ENCODE data around the gene ANAPC2. TPM values are rescaled to one million over a fixed set of nuclear protein-coding genes. Genes with fewer than 3 reads are reported as not detected.

Gene ANAPC2
- total and polyA plus RNA-seq, 4 donors: 9.3 to 32.6 (median 19.6) TPM

DNA sequence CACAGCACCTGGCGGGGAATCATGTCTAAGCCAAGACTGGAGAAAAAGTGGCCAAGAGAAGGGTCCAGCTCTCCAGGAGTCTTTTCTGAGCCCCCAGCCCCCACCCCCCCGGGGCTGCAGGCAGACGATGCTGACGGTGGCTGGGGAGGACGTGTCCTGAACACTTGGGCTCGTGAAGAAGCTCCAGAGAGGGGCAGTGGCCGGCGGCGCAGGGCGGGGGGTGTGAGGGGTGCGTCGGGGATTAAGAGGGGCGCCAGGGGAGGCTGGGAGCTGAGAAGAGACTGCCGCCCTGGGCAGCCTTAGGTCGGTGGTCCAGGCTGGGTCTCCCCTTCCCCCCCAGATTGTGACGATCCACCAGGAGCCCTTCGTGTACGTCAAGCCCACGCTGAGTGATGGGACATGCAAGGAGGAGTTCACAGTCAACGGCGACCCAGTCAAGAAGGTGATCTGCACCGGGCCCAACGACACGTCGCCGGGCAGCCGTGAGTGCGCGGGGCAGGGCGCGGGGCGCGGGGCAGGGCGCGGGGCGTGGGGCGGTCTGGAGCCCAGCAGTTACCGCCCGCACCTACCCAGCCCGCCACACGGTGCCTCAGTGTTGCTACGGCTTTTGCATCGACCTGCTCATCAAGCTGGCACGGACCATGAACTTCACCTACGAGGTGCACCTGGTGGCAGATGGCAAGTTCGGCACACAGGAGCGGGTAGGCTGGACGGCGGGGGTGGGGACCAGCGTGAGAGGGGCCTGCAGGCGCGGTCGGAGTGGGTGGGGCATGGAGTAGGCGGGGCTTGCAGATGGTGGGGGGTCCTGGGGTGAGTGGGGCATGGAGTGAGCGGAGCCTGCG, 27.4 kb downstream of the ANAPC2 start:
- Histone ChIP-seq H3K9me3 (ENCODE audit: control insufficient read depth in 4 of 4, low read length in 3 of 4) (no peaks in the 10 kb centered on the region), H3K4me3 (ENCODE audit: low read depth in 1 of 3, low read length in 3 of 3) (no peak overlapping the region), H3K36me3 (ENCODE audit: control insufficient read depth in 4 of 4, insufficient read depth in 3 of 4, low read depth in 1 of 4, low read length in 3 of 4) (no peaks in the 10 kb centered on the region), H3K27ac (ENCODE audit: low read depth in 1 of 2, low read length in 2 of 2) (no peak overlapping the region), H3K9ac (ENCODE audit: low read depth in 1 of 2, low read length in 2 of 2) (no peak overlapping the region), H3K27me3 (ENCODE audit: control insufficient read depth in 4 of 4, insufficient read depth in 4 of 4, low read length in 3 of 4) (peaks cover 7 to 14% (median 12%) of the 10 kb centered on the region in 4 donors), H3K4me1 (ENCODE audit: control insufficient read depth in 4 of 4, insufficient read depth in 4 of 4, low read length in 3 of 4) (peaks cover 0 to 9% (median 3%) of the 10 kb centered on the region in 4 donors)
- 32% methylated on average over 56 of the region's 56 CpGs for WGBS
- TF ChIP-seq RAD21 (IDR thresholded peaks at IDR 0.05) (no peak), JUND (IDR thresholded peaks at IDR 0.05) (no peak), HNF4A (conservative IDR thresholded peaks at IDR 0.05) (no peak)
- DNase-seq (ENCODE audit: low spot score): no peak

- Histone ChIP-seq H3K36me3 (ENCODE audit: control insufficient read depth in 4 of 4, insufficient read depth in 3 of 4, low read depth in 1 of 4, low read length in 3 of 4) (no peaks in the 10 kb centered on the region), H3K9me3 (ENCODE audit: control insufficient read depth in 4 of 4, low read length in 3 of 4) (no peaks in the 10 kb centered on the region), H3K9ac (ENCODE audit: low read depth in 1 of 2, low read length in 2 of 2) (no peak overlapping the region), H3K4me1 (ENCODE audit: control insufficient read depth in 4 of 4, insufficient read depth in 4 of 4, low read length in 3 of 4) (peaks cover 0 to 9% (median 3%) of the 10 kb centered on the region in 4 donors), H3K27me3 (ENCODE audit: control insufficient read depth in 4 of 4, insufficient read depth in 4 of 4, low read length in 3 of 4) (peaks cover 7 to 14% (median 12%) of the 10 kb centered on the region in 4 donors), H3K27ac (ENCODE audit: low read depth in 1 of 2, low read length in 2 of 2) (no peak overlapping the region), H3K4me3 (ENCODE audit: low read depth in 1 of 3, low read length in 3 of 3) (no peak overlapping the region)
- no peak for TF ChIP-seq MAX (IDR thresholded peaks at IDR 0.05)
- TF ChIP-seq RXRA (IDR thresholded peaks at IDR 0.05): no peak
- TF ChIP-seq NR2F2 (IDR thresholded peaks at IDR 0.05): no peak
- no peak for TF ChIP-seq CTCF (IDR thresholded peaks at IDR 0.05; ENCODE audit: low read depth, low read length, missing input control)
- TF ChIP-seq TAF1 (conservative IDR thresholded peaks at IDR 0.05): no peak
- TF ChIP-seq, protein P1, sequence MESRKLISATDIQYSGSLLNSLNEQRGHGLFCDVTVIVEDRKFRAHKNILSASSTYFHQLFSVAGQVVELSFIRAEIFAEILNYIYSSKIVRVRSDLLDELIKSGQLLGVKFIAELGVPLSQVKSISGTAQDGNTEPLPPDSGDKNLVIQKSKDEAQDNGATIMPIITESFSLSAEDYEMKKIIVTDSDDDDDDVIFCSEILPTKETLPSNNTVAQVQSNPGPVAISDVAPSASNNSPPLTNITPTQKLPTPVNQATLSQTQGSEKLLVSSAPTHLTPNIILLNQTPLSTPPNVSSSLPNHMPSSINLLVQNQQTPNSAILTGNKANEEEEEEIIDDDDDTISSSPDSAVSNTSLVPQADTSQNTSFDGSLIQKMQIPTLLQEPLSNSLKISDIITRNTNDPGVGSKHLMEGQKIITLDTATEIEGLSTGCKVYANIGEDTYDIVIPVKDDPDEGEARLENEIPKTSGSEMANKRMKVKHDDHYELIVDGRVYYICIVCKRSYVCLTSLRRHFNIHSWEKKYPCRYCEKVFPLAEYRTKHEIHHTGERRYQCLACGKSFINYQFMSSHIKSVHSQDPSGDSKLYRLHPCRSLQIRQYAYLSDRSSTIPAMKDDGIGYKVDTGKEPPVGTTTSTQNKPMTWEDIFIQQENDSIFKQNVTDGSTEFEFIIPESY (IDR thresholded peaks at IDR 0.05): no peak
- no peak for TF ChIP-seq GABPA (IDR thresholded peaks at IDR 0.05 in 1 of 2, conservative IDR thresholded peaks at IDR 0.05 in 1 of 2)
- TF ChIP-seq JUND (IDR thresholded peaks at IDR 0.05): no peak
- DNase-seq (ENCODE audit: low spot score): no peak
- WGBS: 65% methylated on average over 17 of the region's 17 CpGs
These were observed 28.3 kb downstream of the ANAPC2 start for GRCh38 chr9:137160054-137160425.
